GM21423 (cell line): ENCODE results near the gene IQCK.

Experiments
- ATAC-seq: cut with Tn5 transposase; IDR thresholded peaks from one replicate; pipeline ENCODE4 v1.9.1; 2021; ENCODE audit warnings: mild to moderate bottlenecking, moderate library complexity; ENCODE audit not compliant: unreplicated experiment

IQCK gene

DNA sequence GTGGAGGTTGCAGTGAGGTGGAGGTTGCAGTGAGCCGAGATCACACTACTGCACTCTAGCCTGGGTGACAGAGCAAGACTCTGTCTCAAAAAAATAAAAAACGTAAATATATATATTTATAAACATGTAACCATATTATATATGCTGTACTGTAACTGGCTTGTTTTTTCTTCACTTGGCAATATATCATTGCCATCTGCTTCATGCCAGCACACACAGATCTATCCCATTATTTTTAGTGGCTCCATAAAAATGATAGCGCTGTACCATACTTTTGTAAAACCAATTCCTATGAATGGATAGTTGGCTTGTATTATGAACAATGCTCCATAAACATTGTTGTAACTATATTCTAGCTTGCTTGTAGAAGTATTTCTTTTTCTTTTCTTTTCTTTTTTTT lies 117.1 kb downstream of the IQCK start:
- ATAC-seq: no peak

DNA sequence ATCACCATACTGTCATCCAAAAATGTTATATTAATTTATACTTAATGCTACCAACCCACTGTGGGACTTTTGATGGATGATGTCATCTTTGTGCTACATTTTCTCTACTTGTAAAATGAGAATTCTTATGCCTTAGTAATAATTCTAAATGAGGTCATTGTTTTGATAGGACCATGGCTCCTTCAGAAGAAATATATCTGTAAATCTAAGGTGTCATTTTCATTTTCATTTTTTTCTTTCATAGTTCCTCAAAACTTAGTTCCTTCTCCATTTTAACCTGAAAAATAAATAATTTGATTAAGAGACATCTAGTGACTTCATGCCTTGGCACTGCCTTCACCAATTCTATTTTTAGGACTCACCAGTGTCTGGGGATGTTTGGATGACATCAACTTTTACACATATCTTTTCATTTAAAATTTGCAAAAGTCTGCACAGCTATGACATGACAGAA lies 117.9 kb downstream of the IQCK start:
- no peak for ATAC-seq

DNA sequence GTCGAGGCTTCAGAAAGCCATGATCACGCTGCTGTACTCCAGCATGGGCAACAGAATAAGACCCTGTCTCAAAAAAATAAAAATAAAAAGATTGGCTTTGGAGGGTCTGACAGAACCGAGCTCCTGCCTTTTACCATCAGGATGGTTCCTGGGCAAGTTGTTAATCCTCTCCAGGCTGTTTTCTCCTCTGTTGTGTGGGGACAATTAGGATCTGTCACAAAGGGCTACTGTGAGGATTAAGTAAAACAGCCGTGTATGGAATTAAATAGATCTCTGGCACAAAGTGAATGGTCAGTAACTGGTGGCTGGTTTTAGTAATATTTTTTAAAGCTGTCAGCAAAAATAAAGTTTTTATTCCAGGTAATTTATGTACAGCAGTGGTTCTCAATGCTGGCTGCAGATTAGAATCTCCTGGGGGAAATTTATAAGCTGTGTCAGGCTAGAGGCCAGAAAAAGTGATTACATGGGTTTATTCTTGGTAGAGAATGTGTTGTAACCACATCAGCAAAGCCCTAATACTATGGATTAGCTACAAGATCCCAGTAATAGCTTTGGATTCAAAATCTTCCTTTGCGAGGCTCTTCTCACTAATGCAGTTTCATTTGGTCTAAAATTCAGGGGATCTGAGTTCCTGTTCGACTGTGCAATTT lies 119.4 kb downstream of the IQCK start:
- no peak for ATAC-seq

DNA sequence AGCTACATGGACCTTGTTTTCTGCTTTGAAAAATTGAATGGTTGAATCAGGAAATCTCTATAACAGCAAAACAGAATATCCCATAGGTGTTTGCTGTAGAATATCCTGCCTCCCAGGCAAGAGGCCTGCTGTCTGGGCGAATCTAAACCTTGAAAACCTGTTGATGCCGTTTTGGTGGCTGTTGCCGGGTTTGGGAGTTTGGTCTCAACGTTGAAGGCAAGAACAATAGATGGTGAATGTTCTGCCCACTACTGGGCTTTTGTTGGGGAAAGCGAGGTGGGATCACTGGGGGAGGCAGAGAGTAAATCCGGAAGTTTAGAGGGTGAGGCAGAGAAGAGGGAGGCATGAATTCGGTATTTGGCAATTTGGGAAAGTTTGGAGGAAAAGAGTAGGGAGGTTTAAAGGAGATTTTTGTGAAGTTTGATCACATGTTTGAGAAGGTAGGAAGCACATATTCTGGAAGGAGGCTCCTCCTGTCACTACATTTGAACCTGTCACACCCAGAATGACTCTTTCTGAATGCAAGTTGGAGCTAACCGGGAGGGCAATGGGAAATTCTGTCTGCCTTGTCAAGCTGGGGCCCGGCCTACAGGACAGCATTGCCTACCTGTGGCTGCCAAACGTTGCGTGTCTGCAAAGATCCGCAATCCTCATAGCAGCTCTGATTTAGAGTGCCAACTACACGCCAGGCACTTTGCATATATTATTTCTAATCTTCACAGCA lies 120.1 kb downstream of the IQCK start:
- ATAC-seq: no peak

DNA sequence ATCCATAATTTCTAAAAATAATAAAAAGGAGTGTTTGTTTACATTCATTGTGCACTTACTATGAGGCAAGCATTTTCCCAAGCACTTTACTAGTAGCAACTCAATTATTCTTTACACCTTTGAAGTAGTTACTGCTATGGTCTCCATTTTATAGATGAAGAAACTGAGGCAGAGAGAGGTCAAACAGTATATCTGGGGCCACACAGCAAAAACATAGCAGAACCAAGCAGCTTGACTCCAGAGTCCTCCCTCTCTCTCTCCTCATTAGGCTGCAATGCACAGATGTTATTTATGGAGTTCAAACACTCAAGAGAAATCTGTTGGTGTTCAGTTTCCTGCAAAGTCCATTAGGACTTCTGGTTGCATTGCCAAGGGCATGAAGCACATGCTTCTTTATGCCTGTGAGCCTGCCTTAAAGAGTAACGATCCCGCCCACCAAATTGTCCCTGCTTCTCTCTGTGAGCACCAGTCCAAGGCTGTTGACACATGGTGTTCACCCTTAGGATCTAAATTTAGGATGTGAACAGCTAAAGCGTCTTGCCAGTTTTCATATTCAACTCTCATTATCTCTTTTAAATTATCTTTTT lies 122.5 kb downstream of the IQCK start:
- ATAC-seq: no peak

DNA sequence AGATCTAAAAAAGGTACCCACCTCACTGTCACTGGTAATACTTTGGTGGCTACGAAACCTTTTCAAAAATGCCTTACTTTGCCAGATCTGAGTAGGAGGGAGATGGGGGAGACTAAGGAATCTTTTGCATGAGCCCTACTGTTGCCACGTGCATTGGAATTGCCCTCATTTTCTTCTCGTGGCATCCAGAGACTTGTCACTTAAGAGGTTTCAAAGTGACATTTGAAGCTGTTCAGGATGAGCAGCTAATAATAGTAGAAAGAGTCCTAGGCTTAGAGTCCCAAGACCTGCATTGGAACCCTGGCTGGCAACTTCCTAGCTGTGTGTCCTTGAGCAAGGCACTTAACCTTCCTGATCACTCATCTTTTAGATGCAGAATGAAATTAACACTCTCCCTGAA lies 123.1 kb downstream of the IQCK start:
- ATAC-seq: no peak

DNA sequence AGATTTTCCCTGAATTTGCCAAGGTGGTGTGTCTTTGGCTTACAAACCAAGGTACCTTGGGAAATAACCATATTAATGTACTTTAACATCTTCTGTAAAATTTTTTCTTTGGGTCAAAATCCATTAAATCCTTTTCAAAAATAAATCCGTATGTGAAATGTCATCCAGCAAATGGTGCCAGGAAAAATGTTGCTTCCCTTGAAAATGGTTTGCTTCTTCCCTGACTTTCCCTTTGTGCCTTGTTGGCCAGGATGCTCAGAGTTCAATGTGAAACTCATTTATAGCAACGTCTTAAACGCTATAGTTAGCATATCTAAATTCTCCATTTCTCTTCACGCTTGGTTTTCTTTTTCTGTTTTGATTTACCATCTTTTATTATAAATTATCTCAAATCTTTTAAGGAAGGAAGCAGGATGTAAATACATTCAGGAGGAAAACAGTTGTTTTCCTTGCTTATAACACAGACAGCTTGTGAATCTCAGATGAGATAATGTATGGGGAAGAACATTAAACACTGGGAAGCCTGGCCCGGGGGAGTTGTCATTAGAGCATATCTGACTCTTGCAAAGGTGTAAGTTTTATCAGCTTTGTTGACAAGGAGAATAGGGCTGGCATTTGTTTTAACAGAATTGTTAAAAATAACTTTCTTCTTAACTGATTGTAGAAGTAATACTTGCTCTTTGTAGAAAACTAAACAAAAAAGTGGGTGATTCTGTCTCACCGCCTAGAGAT lies 124.5 kb downstream of the IQCK start:
- no peak for ATAC-seq

DNA sequence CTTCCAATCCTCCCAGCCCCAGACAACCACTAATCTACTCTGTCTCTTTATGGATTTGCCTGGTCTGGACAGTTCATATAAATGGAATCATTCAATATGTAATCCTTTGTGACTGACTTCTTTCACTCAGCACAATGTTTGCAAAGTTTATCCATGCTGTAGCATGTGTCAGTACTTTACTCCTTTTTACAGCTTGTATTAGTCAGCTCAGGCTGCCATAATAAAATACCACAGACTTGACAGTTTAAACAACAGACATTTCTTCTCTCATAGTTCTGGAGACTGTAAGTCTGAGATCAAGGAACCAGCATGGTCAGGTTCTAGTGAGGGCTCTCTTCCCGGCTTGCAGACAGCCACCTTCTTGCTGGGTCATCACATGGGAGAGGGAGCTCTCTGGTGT lies 125.3 kb downstream of the IQCK start:
- no peak for ATAC-seq

DNA sequence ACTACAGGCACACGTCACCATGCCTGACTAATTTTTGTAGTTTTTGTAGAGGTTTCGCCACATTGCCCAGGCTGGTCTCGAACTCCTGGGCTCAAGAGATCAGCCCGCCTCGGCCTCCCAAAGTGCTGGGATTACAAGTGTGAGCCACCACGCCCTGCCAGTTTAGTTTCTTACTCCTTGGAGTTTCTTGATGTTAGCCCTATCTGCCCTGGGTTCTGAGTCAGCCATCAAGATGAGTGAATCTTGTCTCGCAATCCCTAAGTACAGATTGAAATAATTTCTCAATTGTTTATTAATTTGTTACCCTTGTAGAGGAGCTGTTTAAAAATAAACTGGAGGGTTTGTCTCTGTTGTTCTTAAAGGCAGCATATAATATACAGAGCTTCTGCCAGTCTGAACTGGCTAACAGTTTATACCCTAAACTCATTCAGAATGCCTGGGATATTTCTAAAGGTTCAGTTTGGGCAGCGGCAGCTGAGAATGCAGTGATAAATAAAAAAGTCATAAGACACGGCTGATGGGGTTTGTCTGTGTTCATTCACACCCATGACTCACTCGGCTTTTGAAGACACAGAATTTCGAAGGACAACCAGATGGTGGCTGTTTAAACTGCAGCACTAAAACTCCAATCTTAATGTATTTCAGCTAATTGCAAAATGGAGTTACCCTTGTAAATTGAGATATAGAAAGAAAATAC lies 127.0 kb downstream of the IQCK start:
- ATAC-seq: no peak

DNA sequence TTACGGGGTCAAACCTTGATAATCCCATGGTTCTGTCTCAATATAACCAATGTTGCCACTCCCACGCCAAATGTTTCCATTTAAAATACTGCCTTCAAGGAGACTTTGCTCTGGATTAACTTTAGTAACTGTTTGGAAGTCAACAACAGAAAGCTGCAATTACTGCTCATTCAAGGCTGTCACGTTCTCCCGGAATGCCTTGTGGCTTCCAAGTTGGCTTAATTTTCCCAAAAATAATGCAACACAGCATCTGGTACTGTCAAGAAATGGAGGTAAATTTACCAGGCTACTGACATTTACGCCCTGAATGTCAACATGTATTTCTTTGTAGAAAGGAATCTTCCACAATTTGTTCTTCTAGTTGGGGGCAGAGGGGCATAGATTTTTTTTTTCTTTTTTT lies 128.4 kb downstream of the IQCK start:
- ATAC-seq: no peak

DNA sequence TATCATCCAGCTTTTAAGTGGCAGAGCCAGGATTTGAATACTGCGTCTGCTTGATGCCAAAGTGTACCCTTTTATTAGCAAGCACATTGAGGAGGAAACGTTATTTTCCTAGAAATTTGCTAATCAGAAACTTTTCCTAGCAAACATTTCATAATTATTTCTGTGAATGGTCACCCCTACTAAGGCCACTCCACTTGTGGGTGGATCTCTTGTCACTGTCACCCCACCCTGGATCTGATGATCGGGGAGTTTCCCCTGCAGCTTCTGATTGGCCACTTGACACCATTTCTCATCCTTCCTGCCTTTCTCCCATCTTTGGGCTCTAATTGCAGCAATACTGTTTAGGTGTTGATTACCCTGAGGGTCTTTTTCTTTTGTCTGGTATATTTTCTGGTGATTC lies 130.7 kb downstream of the IQCK start:
- ATAC-seq: no peak

DNA sequence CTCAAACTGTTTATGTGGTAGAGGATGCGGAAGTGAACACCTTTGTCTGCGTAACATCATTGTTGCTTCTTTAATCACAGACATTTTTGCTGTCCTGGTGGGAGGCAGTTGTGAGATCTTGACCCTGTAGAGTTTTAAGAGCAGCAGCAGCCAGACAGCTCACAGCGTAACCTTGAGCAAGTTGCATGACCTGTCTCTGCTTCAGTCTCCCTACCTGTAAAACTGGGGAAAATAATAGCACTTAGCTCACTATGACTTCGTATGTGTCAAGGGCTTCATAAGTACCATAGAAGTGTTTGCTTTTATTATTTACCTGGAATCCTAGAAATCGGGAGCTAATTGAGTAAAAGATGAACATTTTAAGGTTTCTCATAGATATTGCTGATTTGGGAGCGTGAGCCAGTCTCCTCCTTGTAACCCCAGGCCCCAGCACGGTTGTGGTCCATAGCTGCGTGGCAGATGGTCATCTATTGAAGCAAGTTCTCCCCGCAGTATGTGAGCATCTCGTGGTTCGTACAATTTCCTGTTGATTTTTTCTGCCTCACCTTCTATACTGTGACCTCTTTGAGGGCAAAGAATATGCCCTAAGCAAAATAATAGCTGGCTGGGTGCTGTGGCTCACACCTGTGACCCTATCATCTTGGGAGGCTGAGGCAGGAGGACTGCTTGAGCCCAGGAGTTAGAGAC lies 132.2 kb downstream of the IQCK start:
- no peak for ATAC-seq

DNA sequence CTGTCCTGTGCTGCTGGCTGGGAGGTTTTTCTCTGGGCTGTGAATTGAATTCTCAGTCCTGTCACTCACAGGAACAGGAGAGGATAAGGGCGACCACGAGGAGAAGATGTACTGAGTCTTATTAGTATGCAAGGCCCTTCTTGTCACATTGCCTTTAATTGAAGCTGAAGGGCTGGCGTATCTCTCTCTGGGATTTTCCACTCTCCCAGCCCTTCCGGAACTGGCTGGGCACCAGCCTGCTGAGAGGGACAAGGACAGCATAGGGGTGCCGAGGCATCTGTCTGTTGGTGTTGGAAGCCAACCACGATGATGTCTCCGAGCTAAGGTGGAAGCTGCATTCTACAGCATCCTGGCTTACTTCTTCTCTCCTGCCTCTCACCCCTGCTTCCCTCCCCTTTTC lies 133.4 kb downstream of the IQCK start:
- no peak for ATAC-seq

DNA sequence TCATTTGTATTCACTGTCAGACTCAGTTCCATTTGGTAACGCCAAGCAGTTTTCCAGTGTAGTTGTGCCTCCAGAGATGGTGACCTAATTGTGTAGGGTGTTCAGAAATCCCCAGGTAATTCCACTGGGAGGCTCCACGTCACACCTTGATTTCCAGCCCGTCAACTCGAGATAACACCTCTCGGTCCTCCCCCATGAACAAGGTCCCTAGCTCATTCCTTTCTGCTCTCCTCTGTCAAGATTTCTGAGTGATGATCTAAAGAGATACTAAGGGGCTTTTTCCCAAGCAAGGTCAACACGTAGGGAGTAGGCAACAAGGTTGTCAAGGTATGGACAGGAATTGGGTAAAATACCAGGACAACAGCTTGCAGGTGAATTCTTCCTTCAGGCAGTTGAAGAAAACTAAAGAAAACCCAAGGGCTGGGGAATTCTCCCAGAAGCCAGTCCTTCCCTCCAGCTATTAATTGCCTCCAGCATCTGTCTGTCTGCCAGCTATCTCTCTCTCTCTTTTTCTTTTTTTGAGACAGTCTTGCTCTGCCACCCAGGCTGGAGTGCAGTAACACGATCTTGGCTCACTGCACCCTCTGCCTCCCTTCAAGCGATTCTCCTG lies 135.2 kb downstream of the IQCK start:
- ATAC-seq: no peak

DNA sequence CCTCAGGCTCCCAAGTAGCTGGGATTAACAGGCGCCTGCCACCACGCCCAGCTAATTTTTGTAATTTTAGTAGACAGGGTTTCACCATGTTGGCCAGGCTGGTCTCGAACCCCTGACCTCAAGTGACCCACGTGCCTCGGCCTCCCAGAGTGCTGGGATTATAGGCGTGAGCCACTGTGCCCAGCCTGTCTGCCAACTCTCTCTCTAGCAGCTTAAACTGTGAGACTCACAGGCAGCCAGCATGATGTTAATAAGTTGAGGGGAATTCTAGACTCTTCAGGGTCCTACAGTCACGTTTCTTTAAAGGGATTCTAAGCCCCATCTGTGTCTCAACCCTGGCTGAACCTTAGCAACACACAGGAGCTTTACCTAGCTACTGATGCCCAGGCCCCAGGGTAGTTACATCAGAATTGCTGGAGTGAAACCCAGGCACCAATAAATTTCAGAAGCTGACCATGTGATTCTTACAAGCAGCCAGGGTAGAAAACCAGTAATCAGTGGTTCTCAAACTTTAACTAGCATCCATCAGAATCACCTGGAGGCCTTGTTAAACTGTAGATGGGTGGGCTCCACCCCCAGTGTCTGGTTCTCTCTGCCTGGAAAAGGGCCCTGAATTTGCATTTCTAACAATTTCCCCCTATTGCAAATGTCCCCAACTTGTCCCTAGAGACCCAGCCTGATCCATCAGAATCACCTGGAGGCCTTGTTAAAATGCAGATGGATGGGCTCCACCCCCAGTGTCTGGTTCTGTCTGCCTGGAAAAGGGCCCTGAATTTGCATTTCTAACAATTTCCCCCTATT lies 135.9 kb downstream of the IQCK start:
- ATAC-seq: no peak

DNA sequence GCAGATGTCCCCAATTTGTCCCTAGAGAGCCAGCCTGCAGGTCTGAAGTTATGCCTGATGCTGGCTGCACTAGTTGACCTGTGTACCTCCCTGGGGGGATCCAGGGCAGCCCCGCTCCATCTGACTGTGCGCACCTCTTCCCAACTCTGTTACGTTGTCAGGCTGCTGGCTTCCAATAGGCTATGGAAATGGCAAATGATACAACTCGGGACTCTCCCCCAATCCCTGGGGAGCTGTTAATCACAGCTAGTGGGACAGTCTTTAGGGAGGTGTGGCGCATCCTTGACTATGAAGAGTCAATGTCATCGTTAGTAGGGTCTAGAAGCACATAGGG lies 136.4 kb downstream of the IQCK start:
- no peak for ATAC-seq

DNA sequence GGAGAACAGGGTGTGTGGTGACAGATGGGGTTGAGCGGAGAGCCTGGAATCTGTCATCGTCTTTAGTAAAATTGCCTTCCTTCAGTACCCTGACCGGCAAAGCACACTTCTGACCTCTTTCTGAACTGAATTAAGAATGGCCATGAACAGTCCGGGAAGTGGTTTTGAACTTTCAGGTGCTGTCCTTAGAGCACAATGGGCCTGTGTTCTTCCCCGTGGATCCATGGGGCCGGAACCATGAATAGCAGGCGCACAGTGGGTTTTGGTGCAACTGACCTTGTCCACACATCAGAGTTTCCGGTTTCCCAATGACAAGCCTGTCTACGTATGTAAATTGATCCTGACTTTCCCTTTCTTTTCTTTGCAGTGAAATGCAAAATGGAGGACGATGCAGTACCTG lies 138.0 kb downstream of the IQCK start:
- no peak for ATAC-seq

DNA sequence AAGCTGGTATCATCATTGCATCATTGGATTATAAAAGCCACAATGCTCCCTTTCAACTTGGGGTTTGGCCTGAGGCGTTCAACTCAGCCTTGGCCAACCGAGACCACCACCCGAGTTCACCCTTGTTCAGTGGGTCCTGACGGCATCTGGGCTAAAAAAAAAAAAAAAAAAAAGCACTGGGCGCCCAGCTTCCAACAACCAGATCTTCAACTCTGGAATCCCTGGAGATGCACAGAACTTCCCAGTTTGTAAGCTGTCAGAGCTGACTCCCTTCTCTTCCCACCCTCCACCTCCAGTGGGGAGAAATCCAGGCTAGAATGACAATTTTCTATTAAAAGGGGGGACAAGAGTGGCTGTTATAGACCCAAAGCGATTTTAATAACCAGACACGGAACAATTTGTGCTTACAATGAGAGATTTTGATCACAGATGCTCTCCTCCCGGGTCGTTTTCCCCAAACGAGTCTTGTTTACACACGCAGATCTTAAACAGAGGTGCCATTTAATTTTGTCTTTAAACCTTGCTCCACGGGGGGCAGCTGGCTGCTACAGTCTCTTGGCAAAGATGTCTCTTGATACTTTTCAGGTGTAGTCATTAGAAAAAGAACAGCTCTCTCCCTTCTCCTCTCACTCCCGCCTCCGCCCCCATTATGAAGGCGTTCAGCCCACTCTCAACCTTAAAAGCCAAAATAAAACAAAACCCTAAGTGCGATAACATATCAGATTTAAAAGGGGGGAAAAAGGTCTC lies 139.7 kb downstream of the IQCK start:
- no peak for ATAC-seq
